BE2C (cell line): Measurements from ENCODE around the gene JCHAIN. TPM values are rescaled to one million over a fixed set of nuclear protein-coding genes. Genes with fewer than 3 reads are reported as not detected.

Source experiments
- DNase-seq: peaks from one replicate; pipeline ENCODE4 v3.0.0-alpha.2; 2020
- H3K27me3 ChIP-seq: fragments of 250-450 bp; sonication (Bioruptor Pico); 2 replicates; pipeline ENCODE4 v1.5.1; 2020; ENCODE audit warnings: mild to moderate bottlenecking
- H3K36me3 ChIP-seq: fragments of 250-450 bp; sonication (Bioruptor Pico); 2 replicates; pipeline ENCODE4 v1.5.1; 2020; ENCODE audit warnings: mild to moderate bottlenecking
- H3K4me1 ChIP-seq: fragments of 250-450 bp; sonication (Bioruptor Pico); 2 replicates; pipeline ENCODE4 v1.5.1; 2020
- H3K4me3 ChIP-seq: 2 replicates; pipeline ENCODE4 v1.5.1; 2011; ENCODE audit warnings: low read depth, low read length
- H3K9me3 ChIP-seq: fragments of 250-450 bp; sonication (Bioruptor Pico); 2 replicates; pipeline ENCODE4 v1.5.1; 2020
- polyA plus RNA-seq: library from polyadenylated mRNA; unstranded; fragments of >200 nt; gene quantifications from one replicate; pipeline ENCODE4 v1.2.1, GENCODE V29; 2012; ENCODE audit warnings: low read depth, missing spikeins; ENCODE audit not compliant: insufficient read length, insufficient read depth
- TF ChIP-seq, protein P1 (sequence below): IDR thresholded peaks from 2 replicates; pipeline ENCODE4 v1.5.1; 2012; ENCODE audit warnings: mild to moderate bottlenecking, low read depth, low read length

The JCHAIN gene
- polyA plus RNA-seq: not detected

- DNase-seq: no peak
- H3K9me3 ChIP-seq: no peaks in the 10 kb centered on the region
- no peaks in the 10 kb centered on the region for H3K36me3 ChIP-seq
- H3K4me3 ChIP-seq: no peak within 1 kb of the TSS
- no peaks in the 10 kb centered on the region for H3K4me1 ChIP-seq
- TF ChIP-seq, protein P1, sequence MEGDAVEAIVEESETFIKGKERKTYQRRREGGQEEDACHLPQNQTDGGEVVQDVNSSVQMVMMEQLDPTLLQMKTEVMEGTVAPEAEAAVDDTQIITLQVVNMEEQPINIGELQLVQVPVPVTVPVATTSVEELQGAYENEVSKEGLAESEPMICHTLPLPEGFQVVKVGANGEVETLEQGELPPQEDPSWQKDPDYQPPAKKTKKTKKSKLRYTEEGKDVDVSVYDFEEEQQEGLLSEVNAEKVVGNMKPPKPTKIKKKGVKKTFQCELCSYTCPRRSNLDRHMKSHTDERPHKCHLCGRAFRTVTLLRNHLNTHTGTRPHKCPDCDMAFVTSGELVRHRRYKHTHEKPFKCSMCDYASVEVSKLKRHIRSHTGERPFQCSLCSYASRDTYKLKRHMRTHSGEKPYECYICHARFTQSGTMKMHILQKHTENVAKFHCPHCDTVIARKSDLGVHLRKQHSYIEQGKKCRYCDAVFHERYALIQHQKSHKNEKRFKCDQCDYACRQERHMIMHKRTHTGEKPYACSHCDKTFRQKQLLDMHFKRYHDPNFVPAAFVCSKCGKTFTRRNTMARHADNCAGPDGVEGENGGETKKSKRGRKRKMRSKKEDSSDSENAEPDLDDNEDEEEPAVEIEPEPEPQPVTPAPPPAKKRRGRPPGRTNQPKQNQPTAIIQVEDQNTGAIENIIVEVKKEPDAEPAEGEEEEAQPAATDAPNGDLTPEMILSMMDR: no peak
- no peaks in the 10 kb centered on the region; the same call in none of the 2 replicates for H3K27me3 ChIP-seq
Measured at GRCh38 chr4:70666369-70666768, at the start of gene JCHAIN. Gene JCHAIN, minus strand, starts transcription at chr4:70666508. Its CDS starts 18 bp downstream, at chr4:70666490.

- no peaks in the 10 kb centered on the region for H3K36me3 ChIP-seq
- no peaks in the 10 kb centered on the region for H3K9me3 ChIP-seq
- H3K4me3 ChIP-seq: no peak overlapping the region
- no peaks in the 10 kb centered on the region for H3K27me3 ChIP-seq
- no peaks in the 10 kb centered on the region for H3K4me1 ChIP-seq
- DNase-seq: no peak
- TF ChIP-seq, protein P1: no peak
Measured at GRCh38 chr4:70715097-70715496, 48.8 kb upstream of the JCHAIN start.

- H3K36me3 ChIP-seq: no peaks in the 10 kb centered on the region
- no peak for DNase-seq
- H3K27me3 ChIP-seq: no peaks in the 10 kb centered on the region
- H3K4me1 ChIP-seq: no peaks in the 10 kb centered on the region
- H3K4me3 ChIP-seq: no peak overlapping the region
- H3K9me3 ChIP-seq: no peaks in the 10 kb centered on the region
- TF ChIP-seq, protein P1: no peak
Measured at GRCh38 chr4:70714079-70714887, 48.0 kb upstream of the JCHAIN start.

DNA sequence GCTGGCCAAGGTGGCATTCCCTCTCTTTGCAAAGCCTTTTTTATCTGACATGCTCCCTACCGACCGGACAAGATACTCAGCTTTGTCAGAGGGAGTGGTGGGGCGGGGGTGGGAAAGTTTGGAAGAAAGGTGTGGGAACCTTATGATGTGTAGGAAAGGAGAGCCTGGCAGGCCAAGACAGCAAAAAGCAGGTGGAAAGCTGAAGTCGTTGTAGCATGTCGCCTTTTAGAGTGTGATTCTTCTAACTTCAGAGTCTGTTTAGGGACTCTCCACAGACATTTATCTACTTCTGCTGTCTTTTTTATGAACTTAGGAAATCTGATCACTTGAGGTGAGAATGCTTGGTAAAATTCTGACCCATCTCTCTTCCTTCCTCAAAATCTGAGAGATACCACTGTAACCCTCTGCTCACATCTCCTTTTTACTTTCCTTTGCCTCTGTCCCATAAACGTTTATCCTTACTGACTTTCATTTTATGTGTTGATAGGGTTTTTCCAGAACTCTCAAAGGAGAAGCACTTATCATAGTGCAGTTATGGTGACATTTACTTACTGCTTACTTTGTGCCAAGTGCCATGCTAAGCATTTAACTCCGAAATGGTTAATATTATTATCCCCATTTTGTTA is 47.3 kb upstream of the JCHAIN start:
- DNase-seq: no peak
- Histone ChIP-seq H3K9me3 (no peaks in the 10 kb centered on the region), H3K36me3 (no peaks in the 10 kb centered on the region), H3K4me3 (no peak overlapping the region), H3K27me3 (no peaks in the 10 kb centered on the region), H3K4me1 (no peaks in the 10 kb centered on the region)
- TF ChIP-seq, protein P1: no peak

- TF ChIP-seq, protein P1: no peak
- no peak for DNase-seq
- Histone ChIP-seq H3K36me3 (no peaks in the 10 kb centered on the region), H3K27me3 (no peaks in the 10 kb centered on the region), H3K4me3 (no peak overlapping the region), H3K9me3 (no peaks in the 10 kb centered on the region), H3K4me1 (no peaks in the 10 kb centered on the region)
Measured at GRCh38 chr4:70712604-70713452, 46.5 kb upstream of the JCHAIN start.
